AG08395 (cell line): ENCODE results near the gene LAD1.

Source experiments
- DNase-seq: peaks from one replicate; pipeline ENCODE4 v3.0.0; 2012; ENCODE audit warnings: mixed read lengths, low spot score

The LAD1 gene

DNA sequence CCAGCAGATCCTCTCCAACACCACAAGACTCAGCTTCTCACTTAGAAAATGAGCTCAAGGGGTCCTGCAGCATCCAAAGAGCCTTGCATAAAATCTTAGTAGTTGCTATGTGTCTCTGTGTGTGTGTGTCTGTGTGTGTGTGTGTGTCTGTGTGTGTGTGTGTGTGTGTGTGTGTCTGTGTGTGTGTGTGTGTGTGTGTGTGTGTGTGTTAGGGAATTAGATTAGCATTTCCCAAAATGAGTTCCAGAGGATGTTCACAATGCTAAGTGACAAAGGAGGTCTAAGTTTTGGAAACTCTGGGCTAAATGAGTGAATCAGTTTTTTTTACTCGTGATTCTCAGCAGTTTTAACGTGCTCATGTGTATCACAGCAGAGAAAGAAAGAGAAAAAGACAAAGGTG lies 52.1 kb downstream of the LAD1 start:
- DNase-seq: no peak

DNA sequence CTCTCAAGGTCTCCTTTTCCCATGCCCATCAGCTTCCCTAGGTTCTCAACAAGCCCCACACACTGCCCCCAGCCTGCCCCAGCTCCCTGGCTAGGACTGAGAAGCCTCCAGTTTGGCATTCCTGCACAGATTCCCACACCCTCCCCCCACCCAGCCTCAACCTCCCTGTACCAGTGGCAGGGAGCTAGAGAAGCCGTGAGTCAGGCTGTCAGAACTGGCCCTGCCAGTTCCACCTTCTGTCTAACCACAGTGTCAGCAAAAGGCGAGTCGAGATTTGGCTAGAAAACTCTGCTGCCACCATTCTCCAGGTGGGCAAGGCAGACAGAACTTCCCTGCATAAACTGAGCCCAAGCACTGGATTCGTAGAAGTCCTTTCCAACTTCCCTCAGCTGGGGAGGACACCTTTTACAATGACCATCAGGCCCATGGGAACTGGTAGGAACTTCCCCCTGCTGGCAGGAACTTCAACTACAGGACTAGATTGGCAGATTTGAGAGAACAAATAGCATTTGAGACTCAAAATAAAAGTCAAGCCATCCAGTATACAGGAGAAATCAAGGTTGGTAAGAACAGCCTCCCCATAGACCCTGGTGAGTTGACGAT lies 52.7 kb downstream of the LAD1 start:
- DNase-seq: peak; percentile 71

DNA sequence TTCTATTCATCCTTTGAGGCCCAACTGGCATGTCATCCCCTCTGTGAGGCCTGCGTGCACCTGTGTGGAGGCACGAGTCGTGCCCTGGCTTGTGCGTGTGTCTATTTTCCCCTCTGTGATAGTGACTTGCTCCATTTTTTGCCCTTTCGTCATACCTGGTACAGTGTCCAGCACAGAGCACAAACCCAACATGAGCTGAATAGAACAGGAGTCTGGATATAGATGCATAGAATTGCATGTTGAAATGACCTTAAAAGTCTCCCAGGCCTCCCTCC lies 54.1 kb downstream of the LAD1 start:
- no peak for DNase-seq

DNA sequence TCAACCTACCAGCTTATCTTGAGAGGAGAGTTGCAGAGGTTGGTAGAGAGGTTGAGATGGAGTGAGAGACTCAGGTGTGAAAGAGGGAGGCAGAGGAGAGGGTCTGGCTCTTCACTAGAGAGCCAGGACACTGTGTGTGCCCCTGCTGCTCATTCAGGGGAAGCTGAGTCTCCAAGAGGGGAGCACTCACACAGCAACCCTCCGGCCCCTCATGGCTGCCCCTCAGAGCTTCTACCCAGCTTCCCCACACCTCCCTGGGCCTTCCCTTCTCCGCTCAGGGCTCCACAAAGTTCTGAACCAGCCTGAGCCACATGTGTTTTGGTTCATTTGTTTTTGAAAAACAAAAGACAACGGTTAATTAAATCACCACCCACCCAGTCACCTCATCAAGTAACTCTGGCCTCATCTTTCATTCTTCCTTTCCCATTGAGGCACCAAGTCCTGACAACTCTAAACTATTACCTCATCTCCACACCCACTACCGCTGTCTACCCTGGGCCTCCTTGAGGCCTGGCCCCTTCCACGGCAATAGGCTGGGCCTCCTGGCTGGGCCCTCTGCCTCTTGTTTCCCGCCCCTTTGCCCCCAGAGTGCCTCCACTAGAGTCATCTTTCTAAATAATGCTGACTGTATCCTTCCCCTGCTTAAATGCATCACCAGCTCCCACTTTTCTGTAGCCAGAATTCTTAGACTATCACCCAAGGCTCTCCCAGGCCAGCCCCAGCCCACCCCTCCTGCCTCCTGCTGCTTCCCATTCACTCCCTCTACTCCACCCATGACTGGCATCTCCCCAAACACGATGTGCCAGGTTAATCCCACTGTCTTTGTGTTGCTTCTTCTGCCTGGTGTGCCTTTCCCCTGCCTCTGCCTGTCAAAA lies 54.7 kb downstream of the LAD1 start:
- no peak for DNase-seq

DNA sequence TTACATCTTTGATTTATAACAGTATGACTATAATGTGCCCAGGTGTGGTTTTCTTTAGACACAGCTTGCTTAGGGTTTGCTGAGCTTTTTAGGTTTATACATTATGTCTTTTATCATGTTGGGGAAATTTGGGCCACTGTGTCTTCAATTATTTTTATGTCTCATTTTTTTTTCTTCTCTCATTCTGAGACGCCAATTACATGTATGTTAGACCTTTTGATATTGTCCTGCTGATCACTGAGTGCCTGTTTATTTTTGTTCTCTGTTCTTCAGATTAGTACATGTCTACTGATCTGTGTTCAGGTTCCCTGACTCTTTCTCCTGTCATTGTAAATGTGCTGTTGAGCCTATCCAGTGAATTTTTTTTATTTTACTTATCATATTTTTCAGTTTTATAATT lies 57.7 kb downstream of the LAD1 start:
- no peak for DNase-seq

DNA sequence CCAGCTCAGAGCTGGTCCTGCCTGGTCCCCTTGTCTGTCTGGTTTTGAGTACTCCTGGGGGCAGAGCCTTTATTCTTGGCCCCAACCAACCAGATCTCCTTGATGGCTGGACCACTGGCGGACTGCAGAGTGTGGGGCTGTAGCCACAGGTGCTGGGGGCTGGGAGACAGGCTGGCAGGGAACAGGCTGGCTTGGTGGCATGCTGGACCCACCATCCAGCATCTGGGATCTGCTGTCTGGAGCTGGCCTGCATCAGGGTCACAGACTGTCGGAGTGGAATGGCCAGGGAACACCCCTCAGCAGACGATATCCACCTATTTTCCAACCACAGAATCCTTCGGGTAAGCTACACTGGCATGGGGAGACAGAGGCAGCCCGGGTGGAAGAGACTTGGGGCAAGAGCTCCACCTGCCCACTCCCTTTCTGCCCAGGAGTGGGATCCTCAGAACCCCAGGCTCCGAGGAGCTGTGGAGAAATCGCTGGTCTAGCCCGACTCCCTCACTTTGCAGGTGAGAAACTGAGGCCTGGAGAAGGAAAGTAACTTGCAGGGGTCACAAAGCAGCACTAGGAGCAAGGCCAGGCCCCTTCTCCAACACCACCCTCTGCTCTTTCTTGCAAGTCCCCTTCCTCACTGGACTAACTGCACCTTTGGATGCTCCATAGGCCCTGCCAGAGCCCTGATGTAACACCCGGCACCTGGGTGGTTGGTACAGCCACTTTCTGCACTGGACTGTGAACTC lies 62.2 kb downstream of the LAD1 start:
- DNase-seq: no peak

DNA sequence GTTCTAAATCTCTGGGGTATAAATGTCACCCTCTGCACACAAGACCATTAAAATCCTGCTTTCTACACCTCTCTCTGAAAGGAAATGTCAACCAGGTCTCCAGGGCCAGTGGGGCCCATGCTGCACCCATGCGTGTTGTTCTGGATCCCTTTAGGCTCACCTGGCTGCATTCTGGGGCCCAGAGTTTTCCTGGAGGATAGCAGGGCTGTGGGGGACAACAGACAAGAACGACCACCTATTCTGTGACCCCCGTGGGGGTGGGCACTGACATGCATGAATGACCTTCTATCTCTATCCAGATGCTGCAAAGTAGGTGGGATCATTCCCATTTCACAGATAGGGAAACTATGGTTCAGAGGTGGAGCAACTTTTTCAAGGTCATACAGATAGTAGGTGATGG lies 63.2 kb downstream of the LAD1 start:
- no peak for DNase-seq

DNA sequence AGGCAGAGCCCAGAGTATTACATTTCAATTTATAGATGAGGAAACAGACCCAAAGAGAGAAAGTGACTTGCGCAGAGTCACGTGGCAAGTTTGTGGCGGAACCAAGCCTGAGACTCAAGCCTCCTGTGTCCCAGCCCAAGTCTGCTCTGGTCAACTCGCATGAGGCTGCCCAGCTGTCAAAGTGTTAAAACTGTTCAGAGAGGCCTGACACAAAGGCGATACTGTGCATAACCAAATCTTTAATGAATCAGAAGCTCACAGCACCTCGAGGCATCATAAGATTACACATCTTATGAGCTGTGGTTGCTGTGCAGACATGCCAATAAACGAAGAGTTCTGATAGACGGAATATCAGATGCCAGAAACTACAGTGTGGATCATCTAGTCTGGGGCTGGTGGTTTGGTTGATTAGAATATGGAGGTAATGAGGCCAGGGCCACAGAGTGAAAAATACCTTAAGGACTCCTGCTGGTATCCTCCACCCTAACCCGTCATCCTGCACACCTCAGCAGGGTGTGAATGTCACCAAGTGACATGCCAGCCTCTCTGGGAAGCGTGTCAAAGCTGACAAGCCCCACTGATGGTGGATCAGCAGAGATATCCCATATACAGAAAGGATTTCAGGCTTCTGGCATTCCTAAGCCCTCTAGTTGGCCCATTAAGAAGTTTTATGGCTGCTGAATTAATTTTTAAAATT lies 63.8 kb downstream of the LAD1 start:
- no peak for DNase-seq

DNA sequence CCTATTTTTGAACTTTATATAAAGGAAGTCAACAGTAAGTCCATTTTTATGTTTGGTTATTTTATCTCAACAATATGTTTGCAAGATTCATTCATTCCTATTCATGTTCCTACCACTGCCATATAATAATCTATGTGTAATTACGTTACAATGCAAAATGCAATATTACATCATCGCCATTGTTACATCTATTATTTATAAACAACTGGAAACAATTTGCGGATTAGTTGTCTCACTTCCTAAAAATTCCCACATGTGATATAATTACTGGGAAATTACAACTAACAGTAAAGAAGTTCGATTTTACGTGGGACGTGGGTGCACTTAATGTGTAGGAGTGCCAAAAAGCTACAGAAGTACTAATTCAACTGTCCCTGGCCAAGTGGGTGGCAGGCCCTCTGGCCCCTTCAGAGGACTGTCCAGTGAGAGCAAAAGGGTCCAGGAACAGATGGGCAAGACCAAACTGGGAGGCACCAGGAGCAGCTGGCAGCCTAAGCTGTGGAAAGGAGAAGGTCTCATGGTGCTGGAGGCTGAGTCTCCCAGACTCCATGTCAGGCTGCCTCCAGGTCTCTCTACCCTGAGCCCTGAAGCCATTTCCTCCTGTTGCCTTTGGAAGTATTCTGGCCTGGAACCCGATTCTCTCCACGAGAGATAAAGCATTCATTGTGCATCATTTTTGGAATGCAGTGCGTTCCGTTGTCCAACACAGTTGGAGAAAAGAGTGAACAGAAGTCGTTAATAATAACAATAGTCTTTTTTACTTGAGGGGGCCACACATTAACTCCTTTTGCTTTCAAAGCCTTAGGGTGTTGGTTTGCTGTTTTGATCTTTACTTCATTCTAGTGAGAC lies 64.6 kb downstream of the LAD1 start:
- DNase-seq: peak; percentile 33

DNA sequence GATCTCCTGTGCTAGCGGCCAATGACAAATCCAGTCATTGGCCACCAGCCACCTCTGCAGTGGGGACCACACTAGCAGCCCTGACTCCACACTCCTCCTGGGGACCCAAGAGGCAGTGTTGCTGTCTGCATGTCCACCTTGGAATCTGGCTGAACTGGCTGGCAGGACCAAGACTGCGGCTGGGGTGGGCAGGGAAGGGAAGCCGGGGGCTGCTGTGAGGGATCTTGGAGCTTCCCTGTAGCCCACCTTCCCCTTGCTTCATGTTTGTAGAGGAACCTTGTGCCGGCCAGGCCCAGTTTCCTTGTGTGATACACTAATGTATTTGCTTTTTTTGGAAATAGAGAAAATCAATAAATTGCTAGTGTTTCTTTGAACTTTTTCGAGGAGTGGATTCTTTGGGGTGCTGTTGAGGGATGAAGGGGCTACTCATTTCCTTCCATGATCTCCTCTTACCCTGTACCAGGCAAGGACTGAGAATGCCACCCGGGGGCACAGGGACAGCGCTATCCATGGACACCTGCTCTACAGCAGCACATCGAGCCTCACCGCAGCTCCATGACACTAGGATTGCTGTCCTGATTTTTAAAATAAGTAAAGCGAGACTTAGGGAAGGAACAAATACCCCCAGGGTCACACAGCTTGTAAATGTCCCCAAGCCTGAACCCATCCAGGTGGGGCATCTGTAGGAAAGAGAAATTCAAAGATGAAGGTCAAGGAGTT lies 66.3 kb downstream of the LAD1 start:
- DNase-seq: no peak

DNA sequence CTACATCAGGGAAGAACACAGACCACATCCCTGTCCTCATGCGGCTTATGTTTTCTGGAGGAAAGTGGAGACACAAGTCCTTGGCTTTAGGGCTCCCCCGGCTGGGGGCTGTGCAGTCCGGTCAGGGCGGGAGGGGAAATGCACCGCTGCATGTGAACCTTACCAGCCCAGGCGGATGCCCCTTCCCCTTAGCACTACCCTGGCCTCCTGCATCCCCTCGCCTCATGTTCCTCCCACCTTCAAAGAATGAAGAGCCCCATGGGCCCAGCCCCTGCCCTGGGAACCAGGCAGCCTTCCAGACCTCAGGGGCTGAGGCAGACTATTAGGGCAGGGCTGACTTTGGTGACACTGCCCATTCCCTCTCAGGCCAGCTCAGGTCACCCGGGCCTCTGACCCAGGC lies 67.1 kb downstream of the LAD1 start:
- DNase-seq: no peak

DNA sequence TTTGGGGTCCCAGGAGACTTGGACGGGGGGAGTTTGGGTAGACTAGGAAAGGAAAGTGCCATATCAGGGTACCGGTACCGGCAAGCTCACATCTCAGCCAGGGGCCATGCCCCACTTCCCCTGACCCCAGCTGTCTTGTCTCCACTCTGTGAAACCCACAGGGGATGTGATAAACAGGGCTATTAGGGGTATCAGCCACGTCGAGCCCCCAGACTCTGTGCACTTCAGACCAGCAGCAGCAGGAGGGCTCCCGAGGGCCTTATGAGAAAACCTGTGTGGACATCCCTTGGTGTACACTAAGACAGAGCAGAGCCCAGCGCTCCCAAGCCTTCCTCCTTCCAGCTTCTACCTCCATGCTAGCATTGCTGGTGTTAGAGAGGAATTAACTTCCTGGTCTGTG lies 68.0 kb downstream of the LAD1 start:
- DNase-seq: no peak
